ENCODE measurements around the gene SYT10. TPM values are rescaled to one million over a fixed set of nuclear protein-coding genes. Genes with fewer than 3 reads are reported as not detected.

The SYT10 gene
- total RNA-seq, 1 donor from 2014 or later: 1.1 TPM

DNA sequence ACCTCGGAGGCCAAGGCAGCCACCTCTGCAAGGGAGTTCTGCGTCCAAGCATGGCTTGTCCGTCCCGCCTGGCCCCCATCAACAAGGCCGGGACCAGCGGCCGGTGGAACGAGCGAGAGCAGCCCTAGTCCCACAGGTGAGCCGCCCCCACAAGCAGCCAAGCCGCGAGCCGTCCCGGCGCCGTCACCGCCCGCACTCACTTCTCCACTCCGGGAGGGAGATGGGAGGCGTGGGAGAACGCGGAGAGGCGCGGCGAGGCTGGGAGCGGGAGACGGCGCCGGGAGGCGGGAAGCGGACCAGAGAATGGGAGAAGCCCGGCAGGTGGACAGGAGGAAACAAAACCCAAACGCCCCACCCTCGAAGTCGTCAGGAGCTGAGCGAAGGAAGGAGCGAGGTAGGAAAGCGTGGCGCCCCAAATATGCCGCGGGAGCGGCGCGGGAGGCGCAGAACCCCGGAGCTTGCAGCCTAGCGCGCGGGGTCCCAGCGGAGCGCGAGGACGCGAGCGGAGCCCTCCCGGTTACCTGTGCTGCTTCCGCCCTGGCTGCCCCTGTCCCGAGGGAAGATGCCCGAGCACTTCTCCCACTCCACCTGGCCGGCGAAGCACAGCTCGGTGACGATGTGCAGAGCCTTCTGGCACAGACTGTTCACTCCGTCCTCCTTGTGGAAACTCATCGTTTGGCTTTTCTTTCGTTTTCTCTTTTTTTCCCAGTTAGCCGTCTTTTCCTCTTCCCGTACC is 600 bp downstream of the SYT10 start:
- Mint-ChIP-seq H3K27me3 (peaks cover 66% of the 10 kb centered on the region), H3K27ac (peak overlapping the region; percentile 65), H3K9me3 (ENCODE audit: low read depth) (no peaks in the 10 kb centered on the region), H3K36me3 (ENCODE audit: insufficient read depth) (no peaks in the 10 kb centered on the region), H3K4me1 (ENCODE audit: low read depth) (peaks cover 8% of the 10 kb centered on the region), H3K4me3 (ENCODE audit: low read depth) (peak overlapping the region; percentile 86)
- TF ChIP-seq, protein P1, sequence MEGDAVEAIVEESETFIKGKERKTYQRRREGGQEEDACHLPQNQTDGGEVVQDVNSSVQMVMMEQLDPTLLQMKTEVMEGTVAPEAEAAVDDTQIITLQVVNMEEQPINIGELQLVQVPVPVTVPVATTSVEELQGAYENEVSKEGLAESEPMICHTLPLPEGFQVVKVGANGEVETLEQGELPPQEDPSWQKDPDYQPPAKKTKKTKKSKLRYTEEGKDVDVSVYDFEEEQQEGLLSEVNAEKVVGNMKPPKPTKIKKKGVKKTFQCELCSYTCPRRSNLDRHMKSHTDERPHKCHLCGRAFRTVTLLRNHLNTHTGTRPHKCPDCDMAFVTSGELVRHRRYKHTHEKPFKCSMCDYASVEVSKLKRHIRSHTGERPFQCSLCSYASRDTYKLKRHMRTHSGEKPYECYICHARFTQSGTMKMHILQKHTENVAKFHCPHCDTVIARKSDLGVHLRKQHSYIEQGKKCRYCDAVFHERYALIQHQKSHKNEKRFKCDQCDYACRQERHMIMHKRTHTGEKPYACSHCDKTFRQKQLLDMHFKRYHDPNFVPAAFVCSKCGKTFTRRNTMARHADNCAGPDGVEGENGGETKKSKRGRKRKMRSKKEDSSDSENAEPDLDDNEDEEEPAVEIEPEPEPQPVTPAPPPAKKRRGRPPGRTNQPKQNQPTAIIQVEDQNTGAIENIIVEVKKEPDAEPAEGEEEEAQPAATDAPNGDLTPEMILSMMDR (IDR thresholded peaks at IDR 0.05; ENCODE audit: unreplicated experiment): no peak
- peak; percentile 55 for DNase-seq (ENCODE audit: low spot score, unreplicated experiment)

DNA sequence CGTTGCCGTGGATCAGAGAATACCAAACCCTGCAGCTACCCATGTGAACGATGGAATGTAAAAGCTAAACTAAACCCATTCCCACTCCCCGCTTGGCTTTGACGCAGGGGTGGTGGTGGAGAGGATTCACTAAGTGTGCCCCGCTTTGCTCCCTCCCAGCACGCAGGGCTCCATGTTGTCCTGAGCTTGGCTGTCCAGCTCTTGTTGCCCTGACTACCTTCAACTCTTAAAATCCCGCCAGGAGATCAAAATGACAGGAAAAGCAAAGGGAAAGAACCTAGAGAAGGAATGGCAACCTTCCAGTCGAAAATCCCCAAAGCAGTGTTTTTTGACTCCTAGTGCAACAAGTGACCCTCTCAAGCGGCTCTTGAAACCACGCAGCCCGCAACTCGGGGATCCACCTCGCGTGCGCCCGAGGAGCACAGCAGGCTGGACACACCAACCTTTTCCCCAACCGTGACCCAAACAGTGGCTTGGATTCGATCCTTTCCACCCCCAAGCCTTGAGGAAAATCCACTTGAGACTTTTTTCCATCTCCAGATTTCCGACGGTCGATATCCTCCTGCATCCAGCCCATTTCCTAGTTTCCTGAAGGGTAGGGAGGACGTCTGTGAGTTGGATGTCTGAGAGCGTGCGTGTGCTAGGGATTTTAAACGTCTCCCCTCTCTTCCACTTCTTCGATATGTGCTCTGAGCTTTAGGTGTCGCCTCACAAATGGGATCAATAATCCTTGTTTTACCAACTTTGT is 1.4 kb downstream of the SYT10 start:
- Mint-ChIP-seq H3K9me3 (ENCODE audit: low read depth) (no peaks in the 10 kb centered on the region), H3K4me3 (ENCODE audit: low read depth) (peak overlapping the region; percentile 86), H3K27ac (peak overlapping the region; percentile 25), H3K27me3 (peaks cover 59% of the 10 kb centered on the region), H3K4me1 (ENCODE audit: low read depth) (peaks cover 8% of the 10 kb centered on the region), H3K36me3 (ENCODE audit: insufficient read depth) (no peaks in the 10 kb centered on the region)
- TF ChIP-seq, protein P1 (IDR thresholded peaks at IDR 0.05; ENCODE audit: unreplicated experiment): no peak
- no peak for DNase-seq (ENCODE audit: low spot score, unreplicated experiment)

DNA sequence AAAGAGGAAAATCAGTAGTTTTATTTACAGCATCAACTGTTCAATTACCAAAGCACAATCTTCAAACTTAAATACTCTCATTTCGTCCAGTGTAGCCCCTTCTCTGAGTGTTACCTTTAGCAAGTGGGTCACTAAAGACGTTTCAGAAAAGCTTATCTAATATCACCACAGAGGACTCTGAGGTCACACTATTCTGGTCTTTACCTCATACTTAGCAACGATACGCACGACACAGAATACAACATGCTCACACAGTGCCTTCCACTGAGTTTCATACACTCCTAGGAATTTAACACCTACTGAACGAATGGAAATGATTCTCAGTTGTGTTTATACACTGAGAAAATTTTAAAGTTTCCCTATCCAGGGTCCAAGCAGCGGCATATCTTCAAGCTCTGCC is 2.0 kb downstream of the SYT10 start:
- peaks cover 56% of the 10 kb centered on the region for H3K27me3 Mint-ChIP-seq
- no peaks in the 10 kb centered on the region for H3K36me3 Mint-ChIP-seq (ENCODE audit: insufficient read depth)
- TF ChIP-seq, protein P1 (IDR thresholded peaks at IDR 0.05; ENCODE audit: unreplicated experiment): no peak
- peaks cover 8% of the 10 kb centered on the region for H3K4me1 Mint-ChIP-seq (ENCODE audit: low read depth)
- H3K9me3 Mint-ChIP-seq (ENCODE audit: low read depth): no peaks in the 10 kb centered on the region
- no peak for DNase-seq (ENCODE audit: low spot score, unreplicated experiment)
- no peak overlapping the region for H3K27ac Mint-ChIP-seq
- peak overlapping the region; percentile 86 for H3K4me3 Mint-ChIP-seq (ENCODE audit: low read depth)

DNA sequence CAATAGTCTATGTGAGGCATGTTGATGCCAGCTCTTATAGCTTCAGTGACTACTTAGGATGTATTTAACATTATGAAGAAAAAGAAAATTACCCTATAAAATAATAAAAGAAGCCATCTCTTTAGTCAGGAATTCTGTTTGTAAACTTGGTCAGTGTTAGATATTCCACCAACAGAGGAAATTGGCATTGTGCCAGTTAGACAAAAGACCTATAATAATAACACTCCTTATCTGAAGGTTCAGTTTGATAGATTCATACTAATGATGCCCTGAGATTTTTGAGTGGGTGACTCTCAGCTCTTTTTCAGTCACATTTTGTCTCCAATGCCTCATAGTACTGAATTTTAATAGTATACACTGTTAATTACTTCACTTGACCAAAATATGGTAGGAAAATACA is 6.6 kb downstream of the SYT10 start:
- no peaks in the 10 kb centered on the region for H3K36me3 Mint-ChIP-seq (ENCODE audit: insufficient read depth)
- DNase-seq (ENCODE audit: low spot score, unreplicated experiment): no peak
- H3K9me3 Mint-ChIP-seq (ENCODE audit: low read depth): no peaks in the 10 kb centered on the region
- peaks cover under 1% of the 10 kb centered on the region for H3K4me1 Mint-ChIP-seq (ENCODE audit: low read depth)
- no peak overlapping the region for H3K27ac Mint-ChIP-seq
- no peak overlapping the region for H3K4me3 Mint-ChIP-seq (ENCODE audit: low read depth)
- TF ChIP-seq, protein P1 (IDR thresholded peaks at IDR 0.05; ENCODE audit: unreplicated experiment): no peak
- H3K27me3 Mint-ChIP-seq: peaks cover 18% of the 10 kb centered on the region

DNA sequence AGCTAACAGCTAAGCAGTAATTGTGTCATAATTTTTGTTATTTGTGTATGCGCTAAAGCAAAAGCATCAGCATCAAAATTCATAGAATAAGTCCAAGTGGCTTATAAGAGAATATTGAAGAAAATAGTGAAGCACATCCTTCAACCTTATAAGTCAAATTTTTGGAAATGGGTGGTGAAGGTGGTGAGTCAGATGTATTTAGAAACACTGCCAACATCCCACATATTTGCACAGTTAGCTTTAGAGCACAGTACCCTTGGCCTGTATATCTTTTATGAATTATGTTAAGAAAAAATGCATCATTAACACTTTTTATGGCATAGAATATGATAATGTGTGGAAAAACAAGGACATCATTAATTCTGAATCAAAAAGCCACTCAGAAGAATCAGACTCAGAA is 8.0 kb downstream of the SYT10 start:
- TF ChIP-seq, protein P1 (IDR thresholded peaks at IDR 0.05; ENCODE audit: unreplicated experiment): no peak

More for the DNA sequence above, 8.0 kb downstream of the SYT10 start:
- DNase-seq (ENCODE audit: low spot score, unreplicated experiment): no peak
- Mint-ChIP-seq H3K4me3 (ENCODE audit: low read depth) (no peak overlapping the region), H3K27me3 (peaks cover 4% of the 10 kb centered on the region), H3K36me3 (ENCODE audit: insufficient read depth) (no peaks in the 10 kb centered on the region), H3K27ac (no peak overlapping the region), H3K4me1 (ENCODE audit: low read depth) (no peaks in the 10 kb centered on the region), H3K9me3 (ENCODE audit: low read depth) (no peaks in the 10 kb centered on the region)
